HEK293T (cell line): Measurements from ENCODE around the gene CYP24A1.

Experiments used
- CTCF ChIA-PET: fragments of 350-600 bp; formaldehyde crosslinking; extraction: SDS; loops from one replicate; lab custom pipeline; 2021; ENCODE audit warnings: antibody characterized with exemption, inconsistent platforms; lab: Yijun Ruan, JAX
- POLR2A ChIA-PET: fragments of 350-600 bp; formaldehyde crosslinking; extraction: SDS; loops from one replicate; lab custom pipeline; 2020; ENCODE audit warnings: antibody characterized with exemption, inconsistent platforms; lab: Yijun Ruan, JAX
- DNase-seq: peaks from one replicate; pipeline ENCODE4 v3.0.0; 2012; ENCODE audit warnings: mixed read lengths; ENCODE audit errors: extremely low spot score
- ARNT ChIP-seq: fragments of 450-650 bp; IDR thresholded peaks from 2 replicates; pipeline ENCODE4 v1.6.1; 2017; ENCODE audit warnings: mild to moderate bottlenecking
- BHLHE40 ChIP-seq: fragments of 450-650 bp; IDR thresholded peaks from 2 replicates; pipeline ENCODE4 v1.6.1; 2016; ENCODE audit warnings: mild to moderate bottlenecking, moderate library complexity, borderline replicate concordance
- CTBP1 ChIP-seq: fragments of 450-650 bp; IDR thresholded peaks from 2 replicates; pipeline ENCODE4 v1.6.1; 2016; ENCODE audit warnings: borderline replicate concordance
- ELF4 ChIP-seq: fragments of 450-650 bp; IDR thresholded peaks from 2 replicates; pipeline ENCODE4 v1.6.1; 2017; ENCODE audit warnings: antibody characterized with exemption
- FOXA1 ChIP-seq: fragments of 450-650 bp; IDR thresholded peaks from 2 replicates; pipeline ENCODE4 v1.6.1; 2016; ENCODE audit warnings: mild to moderate bottlenecking
- FOXK2 ChIP-seq: fragments of 450-650 bp; IDR thresholded peaks from 2 replicates; pipeline ENCODE4 v1.6.1; 2016; ENCODE audit warnings: mild to moderate bottlenecking
- FOXM1 ChIP-seq: fragments of 450-650 bp; IDR thresholded peaks from 2 replicates; pipeline ENCODE4 v1.6.1; 2017; ENCODE audit warnings: mild to moderate bottlenecking, borderline replicate concordance
- HDGF ChIP-seq: fragments of 450-650 bp; IDR thresholded peaks from 2 replicates; pipeline ENCODE4 v1.6.1; 2017; ENCODE audit warnings: antibody characterized with exemption, borderline replicate concordance
- L3MBTL2 ChIP-seq: fragments of 450-650 bp; conservative IDR thresholded peaks from 2 replicates; pipeline ENCODE4 v1.6.1; 2016; ENCODE audit warnings: mild to moderate bottlenecking
- LEF1 ChIP-seq: fragments of 450-650 bp; IDR thresholded peaks from 2 replicates; pipeline ENCODE4 v1.6.1; 2017; ENCODE audit warnings: mild to moderate bottlenecking, borderline replicate concordance
- NFRKB ChIP-seq: fragments of 450-650 bp; IDR thresholded peaks from 2 replicates; pipeline ENCODE4 v1.6.1; 2016; ENCODE audit warnings: mild to moderate bottlenecking, moderate library complexity
- SP1 ChIP-seq: fragments of 450-650 bp; IDR thresholded peaks from 2 replicates; pipeline ENCODE4 v1.6.1; 2017
- SUZ12 ChIP-seq: fragments of 450-650 bp; IDR thresholded peaks from 2 replicates; pipeline ENCODE4 v1.6.1; 2016; ENCODE audit warnings: mild to moderate bottlenecking
- TARDBP ChIP-seq: fragments of 450-650 bp; IDR thresholded peaks from 2 replicates; pipeline ENCODE4 v1.6.1; 2016
- ZNF384 ChIP-seq: fragments of 450-650 bp; IDR thresholded peaks from 2 replicates; pipeline ENCODE4 v1.6.1; 2016
- TF ChIP-seq, protein P1 (sequence below): fragments of 450-650 bp; IDR thresholded peaks from 2 replicates; pipeline ENCODE4 v1.6.1; 2016

Gene CYP24A1

DNA sequence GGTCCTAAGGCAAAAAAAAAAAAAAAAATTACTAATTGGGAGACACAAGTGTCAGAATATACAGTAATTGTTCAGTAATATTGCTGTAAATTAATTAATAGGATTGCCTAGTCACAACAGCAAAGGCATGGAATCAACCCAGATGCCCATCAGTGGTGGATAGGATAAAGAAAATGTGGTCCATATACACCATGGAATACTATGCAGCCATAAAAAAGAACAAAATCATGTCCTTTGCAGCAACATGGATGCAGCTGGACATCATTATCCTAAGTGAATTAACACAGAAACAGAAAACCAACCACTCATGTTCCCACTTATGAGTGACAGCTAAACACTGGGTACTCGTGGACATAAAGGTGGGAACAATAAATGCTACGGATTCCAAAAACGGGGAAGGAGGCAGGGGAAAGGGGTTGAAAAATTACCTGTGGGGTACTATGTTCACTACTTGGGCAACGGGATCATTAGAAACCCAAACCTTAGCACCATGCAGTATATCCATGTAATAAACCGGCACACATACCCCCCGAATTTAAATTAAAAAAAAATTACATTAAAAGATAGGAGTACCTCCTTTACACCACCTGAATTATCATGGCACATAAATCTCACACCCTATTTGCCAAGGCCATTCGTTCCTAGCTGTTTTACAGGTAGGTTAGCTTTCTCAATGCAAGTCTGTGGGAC, 33.4 kb upstream of the CYP24A1 start:
- TF ChIP-seq ARNT (no peak), LEF1 (no peak), TARDBP (no peak), FOXK2 (no peak), BHLHE40 (no peak), SUZ12 (no peak), CTBP1 (no peak), L3MBTL2 (no peak), ELF4 (no peak), NFRKB (no peak), HDGF (no peak), FOXM1 (no peak), FOXA1 (no peak), ZNF384 (no peak), SP1 (no peak)
- TF ChIP-seq, protein P1, sequence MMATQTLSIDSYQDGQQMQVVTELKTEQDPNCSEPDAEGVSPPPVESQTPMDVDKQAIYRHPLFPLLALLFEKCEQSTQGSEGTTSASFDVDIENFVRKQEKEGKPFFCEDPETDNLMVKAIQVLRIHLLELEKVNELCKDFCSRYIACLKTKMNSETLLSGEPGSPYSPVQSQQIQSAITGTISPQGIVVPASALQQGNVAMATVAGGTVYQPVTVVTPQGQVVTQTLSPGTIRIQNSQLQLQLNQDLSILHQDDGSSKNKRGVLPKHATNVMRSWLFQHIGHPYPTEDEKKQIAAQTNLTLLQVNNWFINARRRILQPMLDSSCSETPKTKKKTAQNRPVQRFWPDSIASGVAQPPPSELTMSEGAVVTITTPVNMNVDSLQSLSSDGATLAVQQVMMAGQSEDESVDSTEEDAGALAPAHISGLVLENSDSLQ = no peak
- ChIA-PET POLR2A (interaction anchor here (1.0 kb wide), 1 partner anchor 113 kb away, joined by 3 read pairs; no protein-coding TSS in a partner anchor), CTCF (interaction anchor here (2.0 kb wide), 1 partner anchor 103 kb away, joined by 9 read pairs; no protein-coding TSS in a partner anchor)
- no peak for DNase-seq

DNA sequence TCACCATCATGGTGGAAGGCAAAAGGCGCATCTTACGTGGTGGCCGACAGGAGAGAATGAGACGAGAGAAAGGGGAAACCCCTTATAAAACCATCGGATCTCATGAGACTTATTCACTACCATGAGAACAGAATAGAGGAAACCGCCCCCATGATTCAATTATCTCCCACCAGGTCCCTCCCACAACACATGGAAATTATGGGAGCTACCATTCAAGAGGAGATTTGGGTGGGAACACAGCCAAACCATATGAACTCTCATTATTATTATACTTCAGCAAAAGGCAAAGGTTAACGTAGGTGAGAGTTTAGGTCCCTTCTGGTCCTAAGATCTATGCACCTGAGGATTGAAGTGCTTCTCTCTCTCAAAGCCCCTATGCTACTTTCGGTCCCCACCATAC, 31.7 kb upstream of the CYP24A1 start:
- POLR2A ChIA-PET = no interaction called here

DNA sequence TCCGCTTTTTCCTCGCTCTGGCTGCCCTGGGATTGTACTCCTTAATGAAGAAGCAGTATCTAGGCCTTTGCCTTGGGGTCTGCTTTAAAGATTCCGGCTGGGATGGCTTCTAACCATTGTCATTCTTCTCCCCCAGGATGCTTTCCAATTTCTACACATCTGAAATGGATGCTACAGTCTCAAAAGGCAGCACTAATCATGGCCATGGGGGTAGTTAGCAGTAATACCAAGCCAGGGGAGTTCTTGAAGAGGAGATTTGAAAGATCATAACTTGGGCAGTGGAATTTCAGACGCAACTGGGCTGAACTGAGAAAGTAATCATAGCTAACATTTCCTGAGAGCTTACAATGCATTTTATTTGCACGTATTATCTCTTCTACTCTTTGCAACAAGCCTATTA, 30.7 kb upstream of the CYP24A1 start:
- POLR2A ChIA-PET = no interaction called here
- CTCF ChIA-PET = no interaction called here
- no peak for DNase-seq
- TF ChIP-seq SUZ12 = no peak
- TF ChIP-seq ZNF384 = no peak
- no peak for TF ChIP-seq L3MBTL2
- TF ChIP-seq BHLHE40 = no peak
- TF ChIP-seq, protein P1 = no peak
- no peak for TF ChIP-seq ELF4
- TF ChIP-seq CTBP1 = no peak
- TF ChIP-seq FOXK2 = no peak
- TF ChIP-seq HDGF = no peak
- no peak for TF ChIP-seq FOXA1
- no peak for TF ChIP-seq TARDBP
- no peak for TF ChIP-seq NFRKB
- no peak for TF ChIP-seq SP1
- TF ChIP-seq FOXM1 = no peak
- no peak for TF ChIP-seq ARNT
- TF ChIP-seq LEF1 = no peak

More for the DNA sequence above, 31.7 kb upstream of the CYP24A1 start:
- TF ChIP-seq LEF1 = no peak
- TF ChIP-seq TARDBP = no peak
- no peak for TF ChIP-seq BHLHE40
- no peak for TF ChIP-seq FOXA1
- no peak for TF ChIP-seq ARNT
- TF ChIP-seq ZNF384 = no peak
- CTCF ChIA-PET = no interaction called here
- DNase-seq = no peak

DNA sequence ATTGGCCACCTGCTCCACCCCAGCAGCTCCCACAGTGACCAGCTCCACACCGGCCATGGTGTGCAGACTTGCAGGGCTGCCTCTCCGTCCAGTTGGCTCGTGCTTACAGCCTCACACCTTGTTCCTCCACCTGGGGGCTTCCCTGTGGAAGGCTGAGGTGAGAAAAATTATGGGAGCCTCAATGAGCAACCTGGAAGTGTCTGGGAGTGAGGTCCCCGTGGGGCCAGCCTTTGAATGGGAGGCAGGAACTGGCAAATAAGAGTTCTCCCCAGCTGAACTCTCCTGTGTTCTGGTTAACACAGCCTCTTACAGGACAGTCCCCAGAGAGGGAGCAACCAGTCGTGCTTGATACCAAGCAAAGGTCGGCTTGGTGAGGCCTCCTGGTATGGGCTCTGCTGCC, 30.3 kb upstream of the CYP24A1 start:
- POLR2A ChIA-PET = no interaction called here
- no peak for DNase-seq
- TF ChIP-seq SUZ12 (no peak), ZNF384 (no peak), FOXA1 (no peak), CTBP1 (no peak), FOXM1 (no peak), TARDBP (no peak), HDGF (no peak), ARNT (no peak), FOXK2 (no peak), NFRKB (no peak), ELF4 (no peak), LEF1 (no peak), L3MBTL2 (no peak), SP1 (no peak)
- TF ChIP-seq, protein P1 = no peak
- CTCF ChIA-PET = no interaction called here

DNA sequence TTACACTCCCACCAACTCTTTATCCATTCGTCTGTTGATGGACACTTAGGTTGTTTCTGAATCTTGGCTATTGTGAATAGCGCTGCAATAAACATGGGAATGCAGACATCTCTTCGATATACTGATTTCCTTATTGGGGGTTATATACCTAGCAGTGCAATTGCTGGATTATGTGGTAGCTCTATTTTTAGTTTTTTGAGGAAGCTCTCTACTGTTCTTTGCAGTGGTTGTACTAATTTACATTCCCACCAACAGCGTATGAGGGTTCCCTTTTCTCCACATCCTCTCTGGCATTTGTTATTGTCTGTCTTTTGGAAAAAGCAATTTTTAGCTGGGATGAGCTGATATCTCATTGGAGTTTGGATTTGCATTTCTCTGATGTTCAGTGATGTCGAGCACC, 29.5 kb upstream of the CYP24A1 start:
- no peak for TF ChIP-seq ELF4
- no peak for DNase-seq
- ChIA-PET CTCF (no interaction called here), POLR2A (no interaction called here)

DNA sequence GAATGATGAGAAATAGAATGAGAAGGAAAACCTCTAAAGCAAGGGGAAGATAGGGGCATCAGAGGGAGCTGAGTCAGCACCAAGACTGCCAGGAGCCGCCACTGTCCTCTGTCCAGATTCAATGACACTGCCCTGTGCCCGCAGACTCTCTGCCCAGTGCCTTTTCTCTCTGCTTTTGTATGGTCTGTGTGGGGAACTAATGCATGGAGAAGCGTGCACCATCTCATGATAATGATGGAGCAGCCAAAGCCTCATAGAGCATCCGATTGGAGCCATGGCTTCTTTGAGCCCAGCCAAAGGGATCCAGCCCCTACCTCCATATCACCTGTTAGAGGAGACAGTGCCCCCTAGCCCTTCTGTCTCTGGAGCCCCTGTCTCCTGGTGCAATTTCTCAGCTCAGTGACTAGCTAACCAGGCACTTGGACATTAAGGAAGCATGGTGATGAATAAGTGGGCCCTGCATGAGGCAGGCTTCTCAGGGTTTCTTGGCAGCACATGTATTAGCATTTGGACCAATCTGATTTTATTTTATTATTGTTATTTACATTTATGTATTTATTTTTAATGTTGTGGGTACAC, 27.6 kb upstream of the CYP24A1 start:
- CTCF ChIA-PET = no interaction called here
- DNase-seq = no peak
- TF ChIP-seq ELF4 = no peak
- no peak for TF ChIP-seq SUZ12
- no peak for TF ChIP-seq FOXK2
- TF ChIP-seq ZNF384 = no peak
- TF ChIP-seq FOXM1 = no peak
- no peak for TF ChIP-seq CTBP1
- TF ChIP-seq, protein P1 = no peak
- TF ChIP-seq TARDBP = no peak
- TF ChIP-seq ARNT = no peak
- no peak for TF ChIP-seq NFRKB
- POLR2A ChIA-PET = no interaction called here
